HepG2 (cell line): ENCODE data around the gene MYO1E. TPM values are rescaled to one million over a fixed set of nuclear protein-coding genes. Genes with fewer than 3 reads are reported as not detected.

Experiments
- ATAC-seq: fragments of 200-7000 bp; cut with Tn5 transposase; 3 replicates; pipeline ENCODE4 v1.9.1; 2020; ENCODE audit warnings: mild to moderate bottlenecking, moderate library complexity
- BruUV-seq: library from RNA; stranded (reverse); fragments of 400-500 nt; replicated peaks from 2 replicates; lab custom pipeline; 2021; lab: Mats Ljungman, UMichigan
- CTCF ChIA-PET: fragments of 300-600 bp; formaldehyde crosslinking; extraction: SDS; loops from one replicate; lab custom pipeline; 2021; ENCODE audit warnings: low total read pairs, inconsistent platforms, low intra/inter-chr PET ratio; lab: Yijun Ruan, JAX
- POLR2A ChIA-PET: fragments of 350-600 bp; sonication (Branson Sonifier 250); formaldehyde crosslinking; loops from one replicate; lab custom pipeline; 2020; ENCODE audit warnings: antibody characterized with exemption, inconsistent platforms; lab: Yijun Ruan, JAX
- DNase-seq: peaks from one replicate; pipeline ENCODE4 v3.0.0-alpha.2; 2015; ENCODE audit warnings: low spot score
- FAIRE-seq: peaks from 3 replicates; lab custom pipeline; 2011; peaks lifted over from hg19 to GRCh38; lab: Jason Lieb, UNC
- H2AFZ ChIP-seq: one replicate; pipeline ENCODE4 v1.6.1; 2011; ENCODE audit warnings: low read length, inconsistent platforms
- H3K27ac ChIP-seq: fragments of 300-600 bp; 3 replicates; pipeline ENCODE4 v1.8.0; 2011; ENCODE audit warnings: mixed run types, mild to moderate bottlenecking, mixed read lengths, low read length, inconsistent platforms; ENCODE audit not compliant: insufficient read depth; ENCODE audit errors: extremely low read length
- H3K27me3 ChIP-seq, 2 experiments: fragments of 200-600 bp in 1 of 2; 2 replicates in 1 of 2; 3 replicates in 1 of 2; pipeline versions ENCODE4 v1.6.0 to v1.8.0; 2011; ENCODE audit warnings: low read length in 2 of 2, mild to moderate bottlenecking in 2 of 2, moderate library complexity in 2 of 2, inconsistent platforms in 1 of 2; ENCODE audit not compliant: insufficient read depth in 2 of 2, control insufficient read depth in 1 of 2
- H3K36me3 ChIP-seq, 2 experiments: fragments of 200-600 bp in 1 of 2; replicated peaks in 1 of 2; 2 replicates in 1 of 2; 3 replicates in 1 of 2; pipeline versions ENCODE4 v1.5.1 to v1.8.0; 2011; ENCODE audit warnings: low read length in 2 of 2, inconsistent platforms in 1 of 2; ENCODE audit not compliant: insufficient read depth in 2 of 2, control insufficient read depth in 1 of 2
- H3K4me1 ChIP-seq: 2 replicates; pipeline ENCODE4 v1.5.1; 2012; ENCODE audit warnings: low read length, inconsistent platforms; ENCODE audit not compliant: insufficient read depth
- H3K4me2 ChIP-seq: 2 replicates; pipeline ENCODE4 v1.6.0; 2011; ENCODE audit warnings: low read depth, low read length, inconsistent platforms
- H3K4me3 ChIP-seq, 3 experiments: fragments of 200-600 bp in 1 of 3; sonication (generic), shearing (Covaris generic) in 1 of 3; replicated peaks in 1 of 3; 2 replicates each; pipeline ENCODE4 v1.5.1; 2011 to 2016; ENCODE audit warnings: low read length in 3 of 3, inconsistent platforms in 2 of 3, low read depth in 2 of 3, mild to moderate bottlenecking in 2 of 3, control low read depth in 1 of 3, mixed read lengths in 1 of 3; ENCODE audit not compliant: insufficient read depth in 1 of 3
- H3K79me2 ChIP-seq: one replicate; pipeline ENCODE4 v1.6.1; 2011; ENCODE audit warnings: low read length, inconsistent platforms; ENCODE audit not compliant: insufficient read depth
- H3K9ac ChIP-seq: 2 replicates; pipeline ENCODE4 v1.6.0; 2011; ENCODE audit warnings: mild to moderate bottlenecking, low read depth, low read length, inconsistent platforms; ENCODE audit not compliant: insufficient read depth
- H3K9me3 ChIP-seq: 2 replicates; pipeline ENCODE4 v1.5.1; 2012; ENCODE audit warnings: mild to moderate bottlenecking, low read length
- H4K20me1 ChIP-seq: 2 replicates; pipeline ENCODE4 v1.6.0; 2011; ENCODE audit warnings: inconsistent platforms, mild to moderate bottlenecking, low read length, moderate library complexity; ENCODE audit not compliant: insufficient read depth
- KDM3A ChIP-seq: IDR thresholded peaks from 2 replicates; pipeline ENCODE4 v1.6.1; 2018; ENCODE audit warnings: low read depth, missing compliant biosample characterization
- KDM5B ChIP-seq: sonication (generic); formaldehyde crosslinking; IDR thresholded peaks from 2 replicates; pipeline ENCODE4 v1.4.0; 2020; ENCODE audit warnings: missing genetic modification reagents, mild to moderate bottlenecking, borderline replicate concordance
- MEF2D ChIP-seq: sonication (generic); formaldehyde crosslinking; IDR thresholded peaks from 2 replicates; pipeline ENCODE4 v1.5.1; 2020; ENCODE audit warnings: mild to moderate bottlenecking, missing genetic modification reagents
- POGZ ChIP-seq: sonication (generic); formaldehyde crosslinking; IDR thresholded peaks from 2 replicates; pipeline ENCODE4 v1.4.0; 2020; ENCODE audit warnings: mild to moderate bottlenecking, missing genetic modification reagents
- RBM22 ChIP-seq: fragments of 200-400 bp; formaldehyde crosslinking; optimal IDR thresholded peaks from 2 replicates; pipeline ENCODE3; 2017; ENCODE audit warnings: mild to moderate bottlenecking, low read length, moderate library complexity
- SMAD1 ChIP-seq: sonication (generic); formaldehyde crosslinking; IDR thresholded peaks from 2 replicates; pipeline ENCODE4 v1.4.0; 2020; ENCODE audit warnings: missing genetic modification reagents, low read depth, mild to moderate bottlenecking, borderline replicate concordance
- SRSF4 ChIP-seq: fragments of 200-400 bp; formaldehyde crosslinking; IDR thresholded peaks from one replicate; pipeline ENCODE4 v1.6.1; 2018; ENCODE audit warnings: mild to moderate bottlenecking, low read depth, low read length, moderate library complexity; ENCODE audit not compliant: poor library complexity, severe bottlenecking
- ZBTB3 ChIP-seq: sonication (generic); formaldehyde crosslinking; IDR thresholded peaks from 2 replicates; pipeline ENCODE4 v1.4.0; 2020; ENCODE audit warnings: low read depth, mild to moderate bottlenecking, moderate library complexity, missing genetic modification reagents, borderline replicate concordance
- ZNF616 ChIP-seq: sonication (generic); formaldehyde crosslinking; IDR thresholded peaks from 2 replicates; pipeline ENCODE4 v1.5.0; 2020; ENCODE audit warnings: low read depth, mild to moderate bottlenecking, missing genetic modification reagents
- WGBS: methylation state at CpG from one replicate; pipeline ENCODE4 v1.1.6; 2017; ENCODE audit warnings: low lambda C conversion rate; 5-methylcytosine and 5-hydroxymethylcytosine counted together
- in situ Hi-C: cut with HindIII; loops from 2 replicates; pipeline ENCODE4 v1.10.0; 2017; ENCODE audit warnings: low pct_unique_long_range_greater_than_20kb; ENCODE audit not compliant: extremely low pct_ligation_motif_present
- intact Hi-C: fragments of 100-400 bp; cut with micrococcal nuclease; formaldehyde crosslinking; loops from one replicate; pipeline ENCODE4 v1.10.0; 2022; ENCODE audit not compliant: unreplicated experiment
- polyA plus RNA-seq, 8 experiments: library from polyadenylated mRNA; depleted of rRNA in 3 of 8; stranded (reverse) in 7 of 8; unstranded in 1 of 8; fragments of >200 nt; fragmentation: Illumina TruSeq in 4 of 8; extraction: Trizol in 4 of 8; gene quantifications; 2 replicates each; pipeline versions ENCODE4 v1.2.1 to v1.2.3, GENCODE V29; 2011 to 2016; ENCODE audit warnings: low read depth in 4 of 8, missing spikeins in 1 of 8, mixed read lengths in 1 of 8; ENCODE audit not compliant: insufficient read depth in 1 of 8
- total RNA-seq, 5 experiments: library from RNA; depleted of rRNA; stranded (reverse); fragments of >200 nt; fragmentation: Illumina TruSeq; extraction: Trizol; gene quantifications; 2 replicates each; pipeline ENCODE4 v1.2.3, GENCODE V29; 2016; ENCODE audit warnings: low read depth in 1 of 5
- TF ChIP-seq, protein P1 (sequence below): sonication (generic); formaldehyde crosslinking; IDR thresholded peaks from 2 replicates; pipeline ENCODE4 v1.4.0; 2020; ENCODE audit warnings: missing genetic modification reagents
- TF ChIP-seq, protein P2 (sequence below): sonication (generic); formaldehyde crosslinking; IDR thresholded peaks from 2 replicates; pipeline ENCODE4 v1.4.0; 2020; ENCODE audit warnings: mild to moderate bottlenecking, low read depth, missing genetic modification reagents
- TF ChIP-seq, protein P3 (sequence below): sonication (generic); formaldehyde crosslinking; IDR thresholded peaks from 2 replicates; pipeline ENCODE4 v1.5.0; 2020; ENCODE audit warnings: missing genetic modification reagents, mild to moderate bottlenecking, borderline replicate concordance
- TF ChIP-seq, protein P4 (sequence below): sonication (generic); formaldehyde crosslinking; IDR thresholded peaks from 2 replicates; pipeline ENCODE4 v1.4.0; 2020; ENCODE audit warnings: missing genetic modification reagents

The MYO1E gene
- total and polyA plus RNA-seq, 2 of the 13 experiments (the other 11 are each of a cell fraction or from before 2014, with no cell fraction given) = 15.7 to 25.1 TPM

DNA sequence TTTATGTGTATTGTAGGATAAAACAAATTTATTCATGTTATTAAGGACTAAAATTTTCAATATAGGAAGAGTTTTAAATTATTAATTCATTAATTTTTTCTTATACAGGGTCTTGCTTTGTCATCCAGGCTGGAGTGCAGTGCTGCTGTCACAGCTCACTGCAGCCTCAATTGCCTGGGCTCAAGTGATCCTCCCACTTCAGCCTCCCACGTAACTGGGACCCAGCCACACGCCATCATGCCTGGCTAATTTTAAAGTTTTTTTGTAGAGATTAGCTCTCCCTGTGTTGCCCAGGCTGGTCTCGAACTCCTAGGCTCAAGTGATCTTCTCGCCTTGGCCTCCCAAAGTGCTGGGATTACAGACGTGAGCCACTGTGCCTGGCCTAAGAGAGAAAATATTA lies 253.0 kb downstream of the MYO1E start:
- Histone ChIP-seq H3K4me3 (no peak overlapping the region), H3K79me2 (no peaks in the 10 kb centered on the region), H3K27ac (no peak overlapping the region), H4K20me1 (no peaks in the 10 kb centered on the region), H3K9me3 (no peaks in the 10 kb centered on the region), H3K4me1 (no peaks in the 10 kb centered on the region), H3K27me3 (no peaks in the 10 kb centered on the region), H3K9ac (no peak overlapping the region), H3K4me2 (no peak overlapping the region), H2AFZ (no peak overlapping the region), H3K36me3 (peaks cover 29 to 85% of the 10 kb centered on the region in 2 experiments)
- ChIA-PET CTCF (no interaction called here), POLR2A (no interaction called here)
- no TSS peak for BruUV-seq
- in situ Hi-C loops = no loop called here
- TF ChIP-seq ZBTB3 (CRISPR knock-in tag) (no peak), ZNF616 (CRISPR knock-in tag) (no peak), MEF2D (CRISPR knock-in tag) (no peak), RBM22 (no peak)
- intact Hi-C loops = no loop called here
- DNase-seq = no peak
- no peak for FAIRE-seq
- 98% methylated on average over 5 of the region's 5 CpGs for WGBS
- ATAC-seq = no peak

DNA sequence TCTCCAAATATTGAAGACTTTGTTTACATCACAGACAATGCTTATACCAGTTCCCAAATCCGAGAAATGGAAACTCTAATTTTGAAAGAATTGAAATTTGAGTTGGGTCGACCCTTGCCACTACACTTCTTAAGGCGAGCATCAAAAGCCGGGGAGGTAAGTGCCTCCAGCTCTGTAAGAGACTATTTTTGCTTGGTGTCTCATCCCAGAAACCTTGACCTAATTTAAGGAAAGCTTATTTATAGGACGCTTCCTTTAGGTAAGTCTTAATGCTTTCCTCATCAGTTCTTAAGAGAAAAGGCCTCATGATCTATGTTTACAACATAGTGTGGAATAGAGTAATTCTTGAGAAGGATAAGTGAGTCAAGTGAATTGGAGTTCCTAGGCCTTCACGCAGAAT lies 255.9 kb downstream of the MYO1E start:
- H3K27ac ChIP-seq = no peak overlapping the region
- intact Hi-C loops (no loop called here), in situ Hi-C loops (no loop called here)
- H4K20me1 ChIP-seq = no peaks in the 10 kb centered on the region
- no TSS peak for BruUV-seq
- POLR2A ChIA-PET = no interaction called here
- H3K79me2 ChIP-seq = no peaks in the 10 kb centered on the region
- H2AFZ ChIP-seq = no peak overlapping the region
- CTCF ChIA-PET = no interaction called here
- no peak overlapping the region for H3K4me3 ChIP-seq
- no peaks in the 10 kb centered on the region for H3K4me1 ChIP-seq
- H3K4me2 ChIP-seq = no peak overlapping the region
- DNase-seq (no peak), FAIRE-seq (no peak), ATAC-seq (no peak)
- H3K36me3 ChIP-seq = peaks cover 23 to 76% of the 10 kb centered on the region in 2 experiments
- H3K9me3 ChIP-seq = no peaks in the 10 kb centered on the region
- H3K9ac ChIP-seq = no peak overlapping the region
- H3K27me3 ChIP-seq = no peaks in the 10 kb centered on the region
- 96% methylated on average over 6 of the region's 6 CpGs for WGBS
- no peak for TF ChIP-seq KDM5B
- TF ChIP-seq, protein P1, sequence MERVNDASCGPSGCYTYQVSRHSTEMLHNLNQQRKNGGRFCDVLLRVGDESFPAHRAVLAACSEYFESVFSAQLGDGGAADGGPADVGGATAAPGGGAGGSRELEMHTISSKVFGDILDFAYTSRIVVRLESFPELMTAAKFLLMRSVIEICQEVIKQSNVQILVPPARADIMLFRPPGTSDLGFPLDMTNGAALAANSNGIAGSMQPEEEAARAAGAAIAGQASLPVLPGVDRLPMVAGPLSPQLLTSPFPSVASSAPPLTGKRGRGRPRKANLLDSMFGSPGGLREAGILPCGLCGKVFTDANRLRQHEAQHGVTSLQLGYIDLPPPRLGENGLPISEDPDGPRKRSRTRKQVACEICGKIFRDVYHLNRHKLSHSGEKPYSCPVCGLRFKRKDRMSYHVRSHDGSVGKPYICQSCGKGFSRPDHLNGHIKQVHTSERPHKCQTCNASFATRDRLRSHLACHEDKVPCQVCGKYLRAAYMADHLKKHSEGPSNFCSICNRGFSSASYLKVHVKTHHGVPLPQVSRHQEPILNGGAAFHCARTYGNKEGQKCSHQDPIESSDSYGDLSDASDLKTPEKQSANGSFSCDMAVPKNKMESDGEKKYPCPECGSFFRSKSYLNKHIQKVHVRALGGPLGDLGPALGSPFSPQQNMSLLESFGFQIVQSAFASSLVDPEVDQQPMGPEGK (CRISPR knock-in tag) = no peak
- no peak for TF ChIP-seq KDM3A
- TF ChIP-seq SRSF4 = no peak
- TF ChIP-seq SMAD1 (CRISPR knock-in tag) = no peak
- TF ChIP-seq, protein P2, sequence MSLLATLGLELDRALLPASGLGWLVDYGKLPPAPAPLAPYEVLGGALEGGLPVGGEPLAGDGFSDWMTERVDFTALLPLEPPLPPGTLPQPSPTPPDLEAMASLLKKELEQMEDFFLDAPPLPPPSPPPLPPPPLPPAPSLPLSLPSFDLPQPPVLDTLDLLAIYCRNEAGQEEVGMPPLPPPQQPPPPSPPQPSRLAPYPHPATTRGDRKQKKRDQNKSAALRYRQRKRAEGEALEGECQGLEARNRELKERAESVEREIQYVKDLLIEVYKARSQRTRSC (CRISPR knock-in tag) = no peak
- TF ChIP-seq, protein P3, sequence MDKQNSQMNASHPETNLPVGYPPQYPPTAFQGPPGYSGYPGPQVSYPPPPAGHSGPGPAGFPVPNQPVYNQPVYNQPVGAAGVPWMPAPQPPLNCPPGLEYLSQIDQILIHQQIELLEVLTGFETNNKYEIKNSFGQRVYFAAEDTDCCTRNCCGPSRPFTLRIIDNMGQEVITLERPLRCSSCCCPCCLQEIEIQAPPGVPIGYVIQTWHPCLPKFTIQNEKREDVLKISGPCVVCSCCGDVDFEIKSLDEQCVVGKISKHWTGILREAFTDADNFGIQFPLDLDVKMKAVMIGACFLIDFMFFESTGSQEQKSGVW (CRISPR knock-in tag) = no peak
- TF ChIP-seq, protein P4, sequence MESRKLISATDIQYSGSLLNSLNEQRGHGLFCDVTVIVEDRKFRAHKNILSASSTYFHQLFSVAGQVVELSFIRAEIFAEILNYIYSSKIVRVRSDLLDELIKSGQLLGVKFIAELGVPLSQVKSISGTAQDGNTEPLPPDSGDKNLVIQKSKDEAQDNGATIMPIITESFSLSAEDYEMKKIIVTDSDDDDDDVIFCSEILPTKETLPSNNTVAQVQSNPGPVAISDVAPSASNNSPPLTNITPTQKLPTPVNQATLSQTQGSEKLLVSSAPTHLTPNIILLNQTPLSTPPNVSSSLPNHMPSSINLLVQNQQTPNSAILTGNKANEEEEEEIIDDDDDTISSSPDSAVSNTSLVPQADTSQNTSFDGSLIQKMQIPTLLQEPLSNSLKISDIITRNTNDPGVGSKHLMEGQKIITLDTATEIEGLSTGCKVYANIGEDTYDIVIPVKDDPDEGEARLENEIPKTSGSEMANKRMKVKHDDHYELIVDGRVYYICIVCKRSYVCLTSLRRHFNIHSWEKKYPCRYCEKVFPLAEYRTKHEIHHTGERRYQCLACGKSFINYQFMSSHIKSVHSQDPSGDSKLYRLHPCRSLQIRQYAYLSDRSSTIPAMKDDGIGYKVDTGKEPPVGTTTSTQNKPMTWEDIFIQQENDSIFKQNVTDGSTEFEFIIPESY (CRISPR knock-in tag) = no peak
- no peak for TF ChIP-seq POGZ (CRISPR knock-in tag)
